GM12891 (cell line): ENCODE data around the gene DDI1.

Source experiments
- PAX5 ChIP-seq: IDR thresholded peaks from 2 replicates; pipeline ENCODE4 v1.6.1; 2011; ENCODE audit warnings: low read length, moderate library complexity, mild to moderate bottlenecking; ENCODE audit not compliant: insufficient read depth, severe bottlenecking
- POLR2A ChIP-seq: IDR thresholded peaks from 2 replicates; pipeline ENCODE4 v1.6.1; 2011; ENCODE audit warnings: low read depth, low read length, control low read depth
- POLR2AphosphoS5 ChIP-seq: IDR thresholded peaks from 2 replicates; pipeline ENCODE4 v1.6.1; 2011; ENCODE audit warnings: low read depth, low read length, control low read depth
- SPI1 ChIP-seq: IDR thresholded peaks from 2 replicates; pipeline ENCODE4 v1.6.1; 2011; ENCODE audit warnings: low read depth, low read length, control low read depth
- TAF1 ChIP-seq: IDR thresholded peaks from 2 replicates; pipeline ENCODE4 v1.6.1; 2011; ENCODE audit warnings: low read depth, low read length, control low read depth

GRCh38 chr11:104015649-104016415, 20.6 kb upstream of the DDI1 start:
- TF ChIP-seq TAF1: no peak
- no peak for TF ChIP-seq POLR2A
- TF ChIP-seq POLR2AphosphoS5: no peak
- no peak for TF ChIP-seq SPI1
- no peak for TF ChIP-seq PAX5
